Stimulated activated memory B cell treated with anti-CD40 and anti-IgM and Interleukin-4, amounts not matched to agents 10 μg/mL and 1 μg/mL and 100 μg/mL, for 72 hours (primary cell): Measurements from ENCODE around the gene FBXO10.
A peak's percentile ranks its signal among the peaks of the same experiment; 100 is the strongest.

ENCODE experiments used
- ATAC-seq: fragments of 150-1000 bp; cut with Tn5 transposase; 2 replicates; pipeline ENCODE4 v1.10.0; 2021
- H3K27ac Mint-ChIP-seq: one replicate; pipeline ENCODE4 v1.8.0; 2022; ENCODE audit warnings: mild to moderate bottlenecking, mixed read lengths
- H3K27me3 Mint-ChIP-seq: one replicate; pipeline ENCODE4 v1.8.0; 2022; ENCODE audit warnings: mixed read lengths
- H3K36me3 Mint-ChIP-seq: one replicate; pipeline ENCODE4 v1.8.0; 2022; ENCODE audit warnings: mixed read lengths
- H3K4me1 Mint-ChIP-seq: one replicate; pipeline ENCODE4 v1.8.0; 2022; ENCODE audit warnings: mixed read lengths
- H3K4me3 Mint-ChIP-seq: one replicate; pipeline ENCODE4 v1.8.0; 2022; ENCODE audit warnings: mild to moderate bottlenecking, moderate library complexity, mixed read lengths
- H3K9me3 Mint-ChIP-seq: one replicate; pipeline ENCODE4 v1.8.0; 2022; ENCODE audit warnings: mixed read lengths

Gene FBXO10, protein sequence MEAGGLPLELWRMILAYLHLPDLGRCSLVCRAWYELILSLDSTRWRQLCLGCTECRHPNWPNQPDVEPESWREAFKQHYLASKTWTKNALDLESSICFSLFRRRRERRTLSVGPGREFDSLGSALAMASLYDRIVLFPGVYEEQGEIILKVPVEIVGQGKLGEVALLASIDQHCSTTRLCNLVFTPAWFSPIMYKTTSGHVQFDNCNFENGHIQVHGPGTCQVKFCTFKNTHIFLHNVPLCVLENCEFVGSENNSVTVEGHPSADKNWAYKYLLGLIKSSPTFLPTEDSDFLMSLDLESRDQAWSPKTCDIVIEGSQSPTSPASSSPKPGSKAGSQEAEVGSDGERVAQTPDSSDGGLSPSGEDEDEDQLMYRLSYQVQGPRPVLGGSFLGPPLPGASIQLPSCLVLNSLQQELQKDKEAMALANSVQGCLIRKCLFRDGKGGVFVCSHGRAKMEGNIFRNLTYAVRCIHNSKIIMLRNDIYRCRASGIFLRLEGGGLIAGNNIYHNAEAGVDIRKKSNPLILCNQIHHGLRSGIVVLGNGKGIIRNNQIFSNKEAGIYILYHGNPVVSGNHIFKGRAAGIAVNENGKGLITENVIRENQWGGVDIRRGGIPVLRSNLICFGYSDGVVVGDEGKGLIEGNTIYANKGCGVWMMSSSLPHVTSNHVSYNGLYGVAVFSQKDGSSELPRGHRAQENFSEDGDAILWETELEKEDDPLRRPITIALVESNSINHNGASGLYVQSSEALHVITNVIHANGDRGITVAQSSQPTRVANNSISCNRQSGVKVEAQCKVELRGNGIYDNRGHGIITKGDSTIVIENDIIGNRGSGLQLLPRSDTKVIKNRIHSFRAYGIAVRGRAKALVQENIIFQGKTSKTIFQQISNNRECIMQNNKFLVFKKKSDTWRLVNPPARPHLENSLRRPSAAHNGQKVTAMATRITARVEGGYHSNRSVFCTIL

DNA sequence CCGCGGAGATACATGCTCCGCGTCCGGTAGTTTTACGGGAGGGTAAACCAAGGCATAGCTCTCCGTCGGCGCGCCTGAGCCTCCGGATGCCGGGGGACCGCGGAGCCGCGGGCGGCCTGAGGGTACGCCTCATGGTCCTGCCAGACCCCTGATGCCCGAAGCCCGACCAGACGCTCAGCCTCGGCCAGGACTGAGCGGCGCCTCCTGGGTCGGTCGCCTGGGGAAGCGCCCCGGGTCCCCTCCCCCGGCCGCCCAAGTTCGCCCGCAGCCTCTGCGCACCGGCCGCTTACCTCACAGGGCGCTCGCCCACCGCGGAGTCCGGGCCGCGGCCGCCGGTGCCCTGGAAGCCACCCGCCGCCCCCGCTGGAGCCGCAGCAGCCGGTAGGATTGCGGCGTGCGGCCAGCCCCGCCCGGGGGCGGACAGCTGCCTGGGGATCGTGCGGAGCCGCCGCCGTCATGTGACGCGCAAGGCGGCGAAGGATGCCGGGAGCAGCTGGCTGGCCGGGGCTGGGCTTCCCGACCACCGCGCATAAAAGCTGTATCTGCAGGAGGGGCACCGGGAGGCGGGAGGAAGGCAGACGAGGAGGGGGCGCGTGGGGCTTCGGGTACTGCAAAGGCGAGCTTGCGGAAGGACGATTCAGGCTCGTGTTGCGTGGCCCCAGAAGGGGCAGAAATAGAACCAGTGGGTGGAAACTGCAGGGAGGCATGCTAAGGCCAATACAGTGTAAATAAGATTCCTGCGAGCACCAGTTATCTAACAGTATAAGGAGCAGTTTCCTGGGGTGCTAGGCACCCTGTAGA is at the start of gene FBXO10:
Gene FBXO10, minus strand, starts transcription at position 460 of the 801 bp plus-strand sequence. CDS start 34,612 bp downstream, outside the sequence.
- peaks cover 64% of the 10 kb centered on the region for H3K4me1 Mint-ChIP-seq
- H3K27ac Mint-ChIP-seq, result peak within 1 kb of the TSS; percentile 91

DNA sequence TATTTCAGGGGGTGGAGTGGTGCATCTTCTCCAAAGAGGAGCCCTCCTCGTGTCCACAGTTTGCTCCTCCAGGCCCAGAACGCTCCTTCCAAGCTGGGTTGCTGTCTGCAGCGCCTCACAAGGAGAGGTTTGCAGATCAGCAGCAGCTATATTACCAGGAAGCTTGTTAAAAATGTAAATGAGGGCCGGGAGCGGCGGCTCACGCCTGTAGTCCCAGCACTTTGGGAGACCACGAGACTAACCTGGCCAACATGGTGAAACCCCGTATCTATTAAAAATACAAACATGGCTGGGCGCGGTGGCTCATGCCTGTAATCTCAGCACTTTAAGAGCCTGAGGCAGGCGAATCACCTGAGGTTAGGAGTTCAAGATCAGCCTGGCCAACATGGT is 49.6 kb upstream of the FBXO10 start:
- H3K36me3 Mint-ChIP-seq, result no peaks in the 10 kb centered on the region
- no peak overlapping the region for H3K27ac Mint-ChIP-seq
- no peaks in the 10 kb centered on the region for H3K27me3 Mint-ChIP-seq
- no peak overlapping the region for H3K4me3 Mint-ChIP-seq
- H3K9me3 Mint-ChIP-seq, result no peaks in the 10 kb centered on the region
- H3K4me1 Mint-ChIP-seq, result peaks cover 7% of the 10 kb centered on the region
- ATAC-seq, result no peak

More for the DNA sequence above, at the start of gene FBXO10:
- Mint-ChIP-seq H3K9me3 (no peaks in the 10 kb centered on the region), H3K36me3 (peaks cover 40% of the 10 kb centered on the region), H3K27me3 (no peaks in the 10 kb centered on the region), H3K4me3 (peak within 1 kb of the TSS; percentile 85)
- ATAC-seq, result peak; percentile 88

DNA sequence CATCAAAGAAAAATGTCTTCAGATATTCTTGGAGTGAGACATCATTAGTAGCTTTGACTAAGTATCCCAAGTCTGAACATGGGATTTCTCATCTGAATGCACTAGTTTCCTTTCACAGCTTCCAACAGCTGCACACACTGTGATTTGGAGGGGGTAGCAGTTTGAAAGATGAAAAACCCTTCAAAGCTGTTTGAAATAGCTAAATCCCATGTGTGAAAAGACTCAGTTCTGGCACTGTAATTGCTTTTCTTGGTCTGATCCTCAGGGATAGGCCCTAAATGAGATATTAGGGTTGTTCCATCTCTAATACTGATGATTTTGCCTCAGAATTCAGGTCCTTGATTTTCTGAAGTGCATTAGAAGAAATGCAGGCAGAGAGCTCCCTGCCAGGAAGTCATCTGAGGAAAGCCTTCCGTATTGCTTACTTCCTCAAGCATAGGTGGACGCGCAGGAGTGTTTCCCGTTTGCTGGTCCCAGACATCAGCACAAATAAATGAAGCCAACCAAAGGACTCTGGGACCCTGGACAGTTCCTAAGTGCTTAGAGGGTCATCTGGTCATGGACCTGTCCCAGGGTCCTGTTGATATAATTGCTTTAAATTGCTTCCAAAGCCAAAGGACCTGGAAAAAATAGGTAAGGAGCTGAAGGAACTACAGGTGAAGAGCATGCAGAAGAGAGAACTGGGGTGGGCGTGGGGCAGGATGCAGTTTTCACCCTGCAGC is 49.0 kb upstream of the FBXO10 start:
- ATAC-seq, result no peak
- Mint-ChIP-seq H3K27ac (no peak overlapping the region), H3K36me3 (no peaks in the 10 kb centered on the region), H3K27me3 (no peaks in the 10 kb centered on the region), H3K4me1 (peaks cover 7% of the 10 kb centered on the region), H3K9me3 (no peaks in the 10 kb centered on the region), H3K4me3 (no peak overlapping the region)

DNA sequence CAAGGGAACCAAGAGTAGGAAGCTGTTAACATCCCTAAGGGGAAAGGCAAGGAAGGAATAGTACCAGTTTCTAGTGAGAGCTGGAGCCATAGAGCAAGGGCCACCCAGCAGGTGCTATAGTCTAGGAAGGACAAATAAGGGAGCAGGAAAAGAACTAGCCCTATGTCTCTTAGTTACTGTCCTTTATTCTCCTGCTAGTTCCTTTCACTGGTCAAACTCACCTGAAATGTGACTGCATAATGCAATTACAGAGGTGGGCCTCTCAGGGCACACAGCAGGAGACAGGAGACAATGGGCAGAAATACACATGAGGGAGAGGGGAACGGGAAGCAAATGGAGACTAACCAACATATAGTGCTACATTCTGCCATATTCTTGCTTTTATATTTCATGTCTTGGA is 47.9 kb upstream of the FBXO10 start:
- no peaks in the 10 kb centered on the region for H3K9me3 Mint-ChIP-seq
- peaks cover 7% of the 10 kb centered on the region for H3K4me1 Mint-ChIP-seq
- no peak for ATAC-seq
- no peak overlapping the region for H3K4me3 Mint-ChIP-seq
- no peaks in the 10 kb centered on the region for H3K27me3 Mint-ChIP-seq
- H3K36me3 Mint-ChIP-seq, result no peaks in the 10 kb centered on the region
- H3K27ac Mint-ChIP-seq, result no peak overlapping the region

DNA sequence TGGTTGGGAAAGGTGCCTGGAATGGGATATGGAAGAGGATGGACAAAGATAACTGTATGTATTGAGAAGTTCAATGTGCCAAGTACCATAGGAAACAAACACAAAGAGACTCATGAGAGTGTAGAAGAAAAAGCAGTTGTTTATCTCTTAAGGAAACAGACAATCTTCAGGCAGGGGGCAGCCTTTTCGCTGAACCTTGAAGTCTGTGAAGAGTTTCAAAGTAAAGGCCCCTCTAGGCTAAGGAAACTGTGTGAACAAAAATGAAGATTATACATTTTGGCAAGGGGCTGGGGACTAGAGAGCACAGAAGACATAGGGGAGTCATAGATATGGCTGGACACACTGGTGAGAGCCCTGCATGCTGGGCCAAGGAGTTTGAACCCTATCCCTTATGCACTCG is 47.1 kb upstream of the FBXO10 start:
- no peak overlapping the region for H3K27ac Mint-ChIP-seq
- peaks cover 7% of the 10 kb centered on the region for H3K4me1 Mint-ChIP-seq
- no peaks in the 10 kb centered on the region for H3K9me3 Mint-ChIP-seq
- H3K4me3 Mint-ChIP-seq, result no peak overlapping the region
- ATAC-seq, result no peak
- peaks cover 1% of the 10 kb centered on the region for H3K27me3 Mint-ChIP-seq
- no peaks in the 10 kb centered on the region for H3K36me3 Mint-ChIP-seq

DNA sequence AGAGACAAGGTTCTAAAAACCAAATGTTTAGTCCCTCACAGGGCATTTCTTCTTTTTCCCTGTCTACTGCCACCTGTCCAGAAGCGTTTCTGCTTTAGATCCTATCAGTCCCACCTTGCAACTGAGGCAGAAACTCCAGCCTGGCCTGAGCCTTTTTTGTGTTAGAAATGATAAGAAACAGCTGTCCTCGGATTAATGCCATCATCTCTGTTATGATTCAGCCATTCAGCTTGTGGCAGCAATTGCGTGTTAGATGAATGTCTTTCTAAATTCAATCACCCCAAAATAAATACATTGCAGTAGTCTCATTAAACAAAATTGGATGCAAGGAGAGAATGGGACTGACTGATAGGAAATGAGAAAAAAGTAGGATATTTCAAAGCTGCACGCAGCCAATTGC is 46.3 kb upstream of the FBXO10 start:
- Mint-ChIP-seq H3K4me3 (no peak overlapping the region), H3K27ac (no peak overlapping the region)
- ATAC-seq, result no peak

DNA sequence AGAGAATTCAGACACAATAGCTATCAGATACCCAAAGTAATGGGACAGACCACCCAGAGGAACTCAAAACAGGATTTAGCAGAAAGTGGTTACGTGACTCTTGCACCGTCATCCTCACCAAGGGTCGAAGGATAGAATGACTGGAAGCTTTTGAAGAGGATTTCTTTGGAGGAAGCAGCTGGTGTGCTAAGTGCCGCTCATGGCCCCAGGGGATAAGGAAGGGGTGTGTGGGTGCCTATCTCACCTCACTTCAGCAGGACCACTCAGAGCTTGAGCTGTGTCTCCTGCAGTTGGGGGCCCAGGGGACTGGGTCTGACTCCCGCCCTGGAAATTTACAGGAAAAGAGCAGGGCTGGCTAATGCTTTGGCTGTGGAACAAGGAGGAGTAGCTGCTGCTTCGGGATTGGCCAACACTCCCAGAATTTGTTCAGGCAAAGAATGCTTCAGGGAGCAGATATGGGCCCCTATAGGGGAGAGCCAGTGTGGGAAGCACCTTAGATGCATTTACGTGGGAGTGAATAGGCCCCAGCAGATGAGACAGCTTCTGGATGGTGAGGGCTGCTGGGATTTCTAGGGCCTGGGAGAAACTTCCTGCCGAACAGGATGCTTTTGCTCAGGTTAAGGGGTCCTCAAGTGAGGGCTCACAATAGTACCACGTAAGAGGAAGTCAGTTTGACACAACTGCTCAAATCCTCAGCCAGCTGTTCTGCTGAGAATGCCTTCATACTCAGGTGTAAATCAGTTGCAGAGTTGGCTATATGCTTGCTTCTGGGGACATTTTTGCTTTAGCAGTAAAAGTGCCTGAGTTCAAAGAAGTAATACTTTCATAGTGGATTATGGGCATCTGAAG is 45.3 kb upstream of the FBXO10 start:
- no peak overlapping the region for H3K27ac Mint-ChIP-seq
- no peaks in the 10 kb centered on the region for H3K9me3 Mint-ChIP-seq
- H3K36me3 Mint-ChIP-seq, result no peaks in the 10 kb centered on the region
- peaks cover 8% of the 10 kb centered on the region for H3K27me3 Mint-ChIP-seq
- no peaks in the 10 kb centered on the region for H3K4me1 Mint-ChIP-seq
- no peak overlapping the region for H3K4me3 Mint-ChIP-seq
- ATAC-seq, result no peak

More for the DNA sequence above, 46.3 kb upstream of the FBXO10 start:
- H3K4me1 Mint-ChIP-seq, result peaks cover 7% of the 10 kb centered on the region
- H3K9me3 Mint-ChIP-seq, result no peaks in the 10 kb centered on the region
- no peaks in the 10 kb centered on the region for H3K36me3 Mint-ChIP-seq
- peaks cover 8% of the 10 kb centered on the region for H3K27me3 Mint-ChIP-seq

DNA sequence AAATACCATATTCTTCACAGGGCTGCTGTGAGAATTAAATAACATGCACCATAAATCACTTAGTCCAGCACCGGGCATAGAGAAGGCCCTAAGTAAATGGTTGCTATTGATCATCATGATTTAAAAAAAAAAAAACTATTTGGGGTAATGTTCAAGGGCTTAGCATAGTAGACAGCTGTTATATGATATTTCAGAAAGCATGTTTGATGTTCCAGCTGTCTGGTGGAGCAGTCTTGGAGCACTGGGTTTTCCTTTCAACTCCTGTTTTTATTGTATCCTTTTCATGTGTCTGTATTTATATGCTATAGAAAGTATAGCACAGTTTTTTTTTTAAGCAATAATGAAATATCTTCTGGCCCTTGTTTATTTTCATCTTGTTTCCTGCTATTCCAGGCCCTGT is 44.2 kb upstream of the FBXO10 start:
- Mint-ChIP-seq H3K4me1 (no peaks in the 10 kb centered on the region), H3K27me3 (peaks cover 8% of the 10 kb centered on the region), H3K9me3 (no peaks in the 10 kb centered on the region), H3K4me3 (no peak overlapping the region), H3K27ac (no peak overlapping the region), H3K36me3 (no peaks in the 10 kb centered on the region)
- no peak for ATAC-seq

DNA sequence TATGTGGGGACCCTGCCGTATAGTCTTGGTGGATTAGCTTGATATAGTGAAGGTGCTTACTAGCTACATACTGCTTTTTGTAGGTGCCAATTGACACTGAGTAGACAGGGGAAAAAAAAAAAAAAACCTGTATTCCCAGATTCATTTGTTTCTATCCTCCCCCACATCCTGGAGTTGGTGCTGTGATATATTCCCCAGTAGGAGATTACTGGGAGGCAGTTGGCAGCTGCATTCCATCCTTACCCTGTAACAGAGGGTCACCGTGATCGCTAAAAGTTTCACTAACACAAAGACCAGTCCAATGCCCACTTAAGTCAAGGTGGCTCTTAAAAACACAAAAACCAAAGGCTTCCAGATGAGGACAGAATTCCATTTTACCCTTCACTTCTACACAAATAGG is 43.6 kb upstream of the FBXO10 start:
- no peak for ATAC-seq
- H3K9me3 Mint-ChIP-seq, result no peaks in the 10 kb centered on the region
- H3K4me1 Mint-ChIP-seq, result no peaks in the 10 kb centered on the region
- no peak overlapping the region for H3K4me3 Mint-ChIP-seq
- no peaks in the 10 kb centered on the region for H3K36me3 Mint-ChIP-seq
- no peak overlapping the region for H3K27ac Mint-ChIP-seq
- H3K27me3 Mint-ChIP-seq, result peaks cover 8% of the 10 kb centered on the region

DNA sequence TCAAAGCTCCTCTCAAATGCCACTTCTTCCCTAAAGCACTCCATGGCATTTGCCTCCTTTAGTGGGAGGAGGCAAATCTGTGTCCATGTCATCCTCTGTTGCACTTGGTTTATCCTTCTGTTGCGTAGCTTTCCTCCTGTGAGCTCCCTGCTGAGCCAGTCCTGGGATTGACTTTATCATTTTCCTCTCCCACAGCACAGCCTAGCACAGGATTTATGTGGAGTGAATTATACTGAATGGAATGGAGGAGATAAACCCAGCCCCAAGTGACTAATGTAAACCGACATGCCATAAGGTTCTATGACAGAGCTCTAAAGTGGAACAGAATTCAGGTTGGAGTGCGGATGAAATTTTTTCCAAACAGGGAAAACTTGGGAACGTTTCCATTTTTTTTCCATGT is 42.6 kb upstream of the FBXO10 start:
- no peaks in the 10 kb centered on the region for H3K9me3 Mint-ChIP-seq
- no peak for ATAC-seq
- no peak overlapping the region for H3K27ac Mint-ChIP-seq

DNA sequence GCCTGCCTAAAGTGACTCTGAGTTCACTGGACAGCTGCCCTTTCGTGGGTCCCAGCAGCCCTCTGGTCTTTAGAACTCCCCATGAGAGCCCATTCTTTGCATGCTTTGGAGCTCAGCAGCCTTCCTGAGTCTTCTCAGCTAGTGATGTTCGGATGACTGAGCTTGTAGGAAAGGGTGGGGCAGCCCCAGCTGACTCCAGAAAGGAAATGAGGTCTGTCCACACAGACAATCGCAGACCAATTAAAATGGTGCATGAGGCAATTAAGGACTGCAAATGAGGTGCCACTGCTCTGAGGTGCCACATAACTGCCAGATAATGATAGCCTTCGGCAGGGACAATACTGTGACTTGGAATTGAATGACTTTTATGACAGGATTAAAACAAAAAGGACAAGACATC is 41.7 kb upstream of the FBXO10 start:
- ATAC-seq, result no peak
- no peak overlapping the region for H3K27ac Mint-ChIP-seq
- no peak overlapping the region for H3K4me3 Mint-ChIP-seq
- H3K36me3 Mint-ChIP-seq, result no peaks in the 10 kb centered on the region
- no peaks in the 10 kb centered on the region for H3K4me1 Mint-ChIP-seq
- H3K27me3 Mint-ChIP-seq, result peaks cover 8% of the 10 kb centered on the region
- no peaks in the 10 kb centered on the region for H3K9me3 Mint-ChIP-seq

More for the DNA sequence above, 42.6 kb upstream of the FBXO10 start:
- H3K4me1 Mint-ChIP-seq, result no peaks in the 10 kb centered on the region
- peaks cover 8% of the 10 kb centered on the region for H3K27me3 Mint-ChIP-seq
- H3K36me3 Mint-ChIP-seq, result no peaks in the 10 kb centered on the region
- no peak overlapping the region for H3K4me3 Mint-ChIP-seq

DNA sequence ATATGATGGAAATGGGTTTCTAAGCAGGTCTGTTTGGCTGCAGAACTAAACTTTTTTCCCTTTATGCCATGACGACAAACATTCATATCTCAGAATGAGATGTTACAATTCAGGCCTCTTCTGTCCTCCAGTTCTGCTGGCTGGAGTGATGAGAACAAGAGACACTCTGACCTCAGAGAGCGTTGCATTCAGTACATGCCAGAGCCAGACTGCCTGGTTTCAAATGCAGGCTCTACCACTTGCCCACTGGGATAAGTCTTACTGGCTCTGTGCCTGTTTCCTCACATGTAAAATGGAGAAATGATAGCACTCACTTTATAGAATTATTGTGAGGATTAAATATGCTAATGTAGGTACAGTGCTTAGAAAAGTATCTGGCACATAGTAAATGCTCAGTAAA is 41.0 kb upstream of the FBXO10 start:
- H3K27ac Mint-ChIP-seq, result no peak overlapping the region
- no peak overlapping the region for H3K4me3 Mint-ChIP-seq
- ATAC-seq, result no peak
- no peaks in the 10 kb centered on the region for H3K36me3 Mint-ChIP-seq
- H3K4me1 Mint-ChIP-seq, result no peaks in the 10 kb centered on the region
- H3K9me3 Mint-ChIP-seq, result no peaks in the 10 kb centered on the region
- H3K27me3 Mint-ChIP-seq, result peaks cover 8% of the 10 kb centered on the region

DNA sequence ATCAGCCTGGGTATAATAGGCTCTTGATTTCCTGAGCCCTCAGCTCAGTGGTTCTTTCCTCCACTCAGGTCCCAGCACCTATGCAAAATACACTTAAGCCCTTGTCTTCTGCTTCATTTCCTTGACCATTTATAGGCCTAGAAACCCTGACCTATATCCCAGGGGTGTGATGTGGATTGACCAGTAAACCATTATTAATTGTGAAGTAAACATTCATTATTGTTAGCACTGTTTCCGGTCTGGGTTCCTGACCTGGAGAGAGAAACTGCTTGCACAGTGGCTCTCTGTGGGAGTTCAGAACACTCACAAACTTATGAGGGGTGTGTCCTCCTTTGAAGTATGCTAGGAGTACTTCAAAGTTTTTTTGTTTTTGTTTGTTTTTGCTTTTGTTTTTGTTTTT is 35.8 kb upstream of the FBXO10 start:
- Mint-ChIP-seq H3K27me3 (peaks cover 13% of the 10 kb centered on the region), H3K9me3 (no peaks in the 10 kb centered on the region), H3K36me3 (no peaks in the 10 kb centered on the region), H3K4me1 (no peaks in the 10 kb centered on the region), H3K4me3 (no peak overlapping the region), H3K27ac (no peak overlapping the region)
- no peak for ATAC-seq

DNA sequence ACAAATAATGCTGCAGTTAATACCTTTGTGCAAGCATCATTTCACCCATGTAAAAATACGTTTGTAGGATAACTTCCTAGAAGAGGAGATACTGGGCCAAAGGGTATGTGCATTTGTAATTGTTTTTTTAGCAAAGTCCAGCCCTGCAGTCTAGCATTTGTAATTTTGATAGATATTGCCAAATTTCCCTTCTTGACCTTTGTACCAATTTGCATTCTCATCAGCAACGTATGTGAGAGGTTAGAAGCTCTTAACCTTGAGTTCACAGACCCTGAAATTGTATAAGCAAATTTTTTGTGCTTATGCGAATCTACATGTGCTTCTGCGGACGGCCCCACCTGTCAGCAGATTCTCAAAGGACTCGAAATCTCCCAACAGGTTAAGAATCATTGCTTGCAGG is 34.8 kb upstream of the FBXO10 start:
- Mint-ChIP-seq H3K9me3 (no peaks in the 10 kb centered on the region), H3K36me3 (no peaks in the 10 kb centered on the region), H3K27me3 (peaks cover 13% of the 10 kb centered on the region), H3K4me3 (no peak overlapping the region), H3K4me1 (no peaks in the 10 kb centered on the region), H3K27ac (no peak overlapping the region)
- ATAC-seq, result no peak
